ENCODE measurements around the gene PANK4.
"Not testable (repeated sequence)": the region's sequence is repeated elsewhere in the genome, so short reads cannot be mapped to it uniquely, and the experiment has no call there.

The PANK4 gene

DNA sequence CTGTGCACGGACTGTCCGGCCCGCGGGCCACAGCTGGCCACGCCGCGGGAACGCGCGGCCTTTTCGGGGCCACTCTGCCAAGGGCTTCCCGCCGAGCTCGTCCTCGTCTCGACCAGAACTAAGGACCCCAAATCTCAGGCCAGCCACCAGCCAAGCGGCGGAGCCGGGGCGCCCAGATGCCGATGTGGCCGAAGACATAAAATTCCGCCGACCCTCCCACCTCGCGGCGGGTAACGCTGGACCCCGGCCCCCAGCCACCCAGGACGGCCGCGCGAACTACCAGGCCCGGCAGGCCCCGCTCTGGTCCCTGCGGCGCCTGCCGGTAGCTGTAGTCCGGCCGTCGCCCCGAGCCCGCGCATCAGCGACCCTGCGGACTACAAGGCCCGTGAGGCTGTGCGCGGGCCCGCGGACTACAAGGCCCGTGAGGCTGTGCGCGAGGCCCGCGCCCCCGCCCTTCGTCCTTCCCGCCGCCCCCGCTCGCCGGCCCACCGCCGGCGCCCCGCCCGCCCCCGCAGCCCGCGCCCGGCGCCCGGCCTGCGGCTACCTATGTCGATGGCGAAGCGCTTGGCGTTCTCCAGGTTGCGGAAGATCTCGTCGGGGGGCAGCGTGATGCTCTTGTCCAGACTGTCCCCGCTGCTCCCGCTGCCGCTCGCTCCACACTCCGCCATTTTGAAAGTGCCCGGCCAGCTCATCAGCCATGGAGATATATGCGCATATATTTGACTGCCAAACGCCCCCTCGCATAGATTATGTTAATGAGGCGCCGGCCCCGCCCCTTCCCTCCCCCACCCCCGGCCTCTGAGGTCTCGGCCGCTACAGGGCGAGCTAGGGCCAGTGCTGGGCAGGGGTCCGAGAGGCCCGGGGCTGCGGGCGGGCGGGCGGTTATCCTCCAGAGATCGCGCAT is at the start of gene PANK4:
Gene PANK4 (minus strand): TSS at position 677 of the 904 bp plus-strand sequence. CDS start 9 bp downstream, at position 668.
- Mint-ChIP-seq H3K27ac (peak within 1 kb of the TSS; percentile 97), H3K9me3 (no peaks in the 10 kb centered on the region), H3K4me3 (peak within 1 kb of the TSS; percentile 94), H3K4me1 (peaks cover 34% of the 10 kb centered on the region), H3K27me3 (ENCODE audit: low read depth, poor library complexity) (peaks cover 44% of the 10 kb centered on the region), H3K36me3 (ENCODE audit: low read depth) (peaks cover 2% of the 10 kb centered on the region)
- DNase-seq, result peak; percentile 93
- TF ChIP-seq, protein P1, sequence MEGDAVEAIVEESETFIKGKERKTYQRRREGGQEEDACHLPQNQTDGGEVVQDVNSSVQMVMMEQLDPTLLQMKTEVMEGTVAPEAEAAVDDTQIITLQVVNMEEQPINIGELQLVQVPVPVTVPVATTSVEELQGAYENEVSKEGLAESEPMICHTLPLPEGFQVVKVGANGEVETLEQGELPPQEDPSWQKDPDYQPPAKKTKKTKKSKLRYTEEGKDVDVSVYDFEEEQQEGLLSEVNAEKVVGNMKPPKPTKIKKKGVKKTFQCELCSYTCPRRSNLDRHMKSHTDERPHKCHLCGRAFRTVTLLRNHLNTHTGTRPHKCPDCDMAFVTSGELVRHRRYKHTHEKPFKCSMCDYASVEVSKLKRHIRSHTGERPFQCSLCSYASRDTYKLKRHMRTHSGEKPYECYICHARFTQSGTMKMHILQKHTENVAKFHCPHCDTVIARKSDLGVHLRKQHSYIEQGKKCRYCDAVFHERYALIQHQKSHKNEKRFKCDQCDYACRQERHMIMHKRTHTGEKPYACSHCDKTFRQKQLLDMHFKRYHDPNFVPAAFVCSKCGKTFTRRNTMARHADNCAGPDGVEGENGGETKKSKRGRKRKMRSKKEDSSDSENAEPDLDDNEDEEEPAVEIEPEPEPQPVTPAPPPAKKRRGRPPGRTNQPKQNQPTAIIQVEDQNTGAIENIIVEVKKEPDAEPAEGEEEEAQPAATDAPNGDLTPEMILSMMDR (IDR thresholded peaks at IDR 0.05), result no peak

GRCh38 chr1:2574350-2574749 is 48.0 kb upstream of the PANK4 start:
- H3K27ac Mint-ChIP-seq, result no peak overlapping the region
- no peak for DNase-seq
- H3K27me3 Mint-ChIP-seq (ENCODE audit: low read depth, poor library complexity), result peaks cover 8% of the 10 kb centered on the region
- H3K36me3 Mint-ChIP-seq (ENCODE audit: low read depth), result no peaks in the 10 kb centered on the region
- TF ChIP-seq, protein P1 (IDR thresholded peaks at IDR 0.05), result no peak
- H3K9me3 Mint-ChIP-seq, result peaks cover 20% of the 10 kb centered on the region
- H3K4me3 Mint-ChIP-seq, result no peak overlapping the region
- H3K4me1 Mint-ChIP-seq, result peaks cover 45% of the 10 kb centered on the region

- Mint-ChIP-seq H3K27me3 (ENCODE audit: low read depth, poor library complexity) (peaks cover 8% of the 10 kb centered on the region), H3K9me3 (peaks cover 20% of the 10 kb centered on the region), H3K4me1 (peaks cover 42% of the 10 kb centered on the region), H3K27ac (no peak overlapping the region), H3K4me3 (no peak overlapping the region), H3K36me3 (ENCODE audit: low read depth) (no peaks in the 10 kb centered on the region)
- no peak for DNase-seq
- TF ChIP-seq, protein P1 (IDR thresholded peaks at IDR 0.05), result no peak
These were observed 47.0 kb upstream of the PANK4 start for GRCh38 chr1:2573250-2573920.

GRCh38 chr1:2571348-2571747 is 45.0 kb upstream of the PANK4 start:
- Mint-ChIP-seq H3K27me3 (ENCODE audit: low read depth, poor library complexity) (peaks cover 8% of the 10 kb centered on the region), H3K36me3 (ENCODE audit: low read depth) (no peaks in the 10 kb centered on the region), H3K9me3 (peaks cover 20% of the 10 kb centered on the region), H3K27ac (no peak overlapping the region), H3K4me3 (no peak overlapping the region), H3K4me1 (peaks cover 29% of the 10 kb centered on the region)
- no peak for DNase-seq
- TF ChIP-seq, protein P1 (IDR thresholded peaks at IDR 0.05), result no peak

- TF ChIP-seq, protein P1 (IDR thresholded peaks at IDR 0.05), result no peak
- no peaks in the 10 kb centered on the region for H3K36me3 Mint-ChIP-seq (ENCODE audit: low read depth)
These were observed 43.9 kb upstream of the PANK4 start for GRCh38 chr1:2570332-2570731.

DNA sequence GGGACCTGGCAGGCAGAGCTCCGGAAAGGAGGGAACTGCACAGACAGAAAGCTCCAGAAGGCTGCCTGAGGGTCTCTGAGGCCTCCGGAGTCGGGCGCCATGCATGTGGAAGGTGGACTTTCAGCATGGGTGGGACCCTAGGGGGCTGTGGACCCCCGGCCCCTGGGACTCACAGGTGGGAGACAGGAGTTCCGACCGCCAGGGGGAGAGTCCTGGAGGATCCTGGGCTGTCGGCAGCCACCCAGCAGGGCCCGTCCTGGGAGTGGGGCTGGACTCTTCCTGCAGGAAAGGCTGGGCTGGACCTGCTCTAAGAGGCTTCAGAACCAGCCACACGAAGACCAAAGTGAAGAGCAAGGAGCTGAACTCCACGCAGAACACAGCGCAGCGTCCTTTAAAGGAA is 43.3 kb upstream of the PANK4 start:
- peaks cover 39% of the 10 kb centered on the region for H3K4me1 Mint-ChIP-seq
- not testable (repeated sequence) for H3K27ac Mint-ChIP-seq, DNase-seq

More at GRCh38 chr1:2570332-2570731, 43.9 kb upstream of the PANK4 start:
- Mint-ChIP-seq H3K27ac (no peak overlapping the region), H3K9me3 (peaks cover 20% of the 10 kb centered on the region), H3K4me1 (peaks cover 33% of the 10 kb centered on the region), H3K4me3 (no peak overlapping the region), H3K27me3 (ENCODE audit: low read depth, poor library complexity) (peaks cover 11% of the 10 kb centered on the region)
- no peak for DNase-seq

More for the DNA sequence above, 43.3 kb upstream of the PANK4 start:
- Mint-ChIP-seq H3K27me3 (ENCODE audit: low read depth, poor library complexity) (peaks cover 11% of the 10 kb centered on the region), H3K9me3 (peaks cover 20% of the 10 kb centered on the region)
- H3K4me3 Mint-ChIP-seq; H3K36me3 Mint-ChIP-seq (ENCODE audit: low read depth): not testable (repeated sequence)
